Measurements from ENCODE around the gene LANCL2.

GRCh38 chr7:55361560-55361959, 3.6 kb upstream of the LANCL2 start:
- no peak for TF ChIP-seq CTCF (IDR thresholded peaks at IDR 0.05)
- TF ChIP-seq POLR2A (IDR thresholded peaks at IDR 0.05): no peak
